AG08396 (cell line): Measurements from ENCODE around the gene ATF7.
"Not testable (repeated sequence)": the region's sequence is repeated elsewhere in the genome, so short reads cannot be mapped to it uniquely, and the experiment has no call there.

Source experiments
- DNase-seq: peaks from one replicate; pipeline ENCODE4 v3.0.0; 2012; ENCODE audit warnings: low spot score, mixed read lengths

ATF7 gene

GRCh38 chr12:53627919-53628318, 1.7 kb upstream of the ATF7 start:
- no peak for DNase-seq

- DNase-seq = no peak
Measured at GRCh38 chr12:53626702-53627169, 554 bp upstream of the ATF7 start.

- DNase-seq = no peak
Measured at GRCh38 chr12:53625373-53625945, 723 bp downstream of the ATF7 start.

- no peak for DNase-seq
Measured at GRCh38 chr12:53624956-53625355, 1.2 kb downstream of the ATF7 start.

GRCh38 chr12:53624458-53624857, 1.7 kb downstream of the ATF7 start:
- no peak for DNase-seq

- DNase-seq = peak; percentile 37
Measured at GRCh38 chr12:53623548-53624385, 2.4 kb downstream of the ATF7 start.

GRCh38 chr12:53622724-53623123, 3.5 kb downstream of the ATF7 start:
- DNase-seq = no peak

- no peak for DNase-seq
Measured at GRCh38 chr12:53618275-53618674, 7.9 kb downstream of the ATF7 start.

- DNase-seq = no peak
Measured at GRCh38 chr12:53617700-53618099, 8.5 kb downstream of the ATF7 start.

GRCh38 chr12:53616950-53617349, 9.2 kb downstream of the ATF7 start:
- DNase-seq = no peak

GRCh38 chr12:53613821-53614220, 12.4 kb downstream of the ATF7 start:
- DNase-seq = no peak

- no peak for DNase-seq
Measured at GRCh38 chr12:53612978-53613377, 13.2 kb downstream of the ATF7 start.

GRCh38 chr12:53611304-53611703, 14.9 kb downstream of the ATF7 start:
- DNase-seq = no peak

- DNase-seq = not testable (repeated sequence)
Measured at GRCh38 chr12:53606688-53607087, 19.5 kb downstream of the ATF7 start.

- no peak for DNase-seq
Measured at GRCh38 chr12:53604581-53604980, 21.6 kb downstream of the ATF7 start.

GRCh38 chr12:53603804-53604203, 22.4 kb downstream of the ATF7 start:
- DNase-seq = no peak

- no peak for DNase-seq
Measured at GRCh38 chr12:53603196-53603595, 23.0 kb downstream of the ATF7 start.

- DNase-seq = no peak
Measured at GRCh38 chr12:53602176-53602864, 23.9 kb downstream of the ATF7 start.

- no peak for DNase-seq
Measured at GRCh38 chr12:53601296-53601847, 24.8 kb downstream of the ATF7 start.

- DNase-seq = no peak
Measured at GRCh38 chr12:53600490-53601295, 25.5 kb downstream of the ATF7 start.

GRCh38 chr12:53599579-53599978, 26.6 kb downstream of the ATF7 start:
- no peak for DNase-seq

GRCh38 chr12:53598971-53599370, 27.2 kb downstream of the ATF7 start:
- DNase-seq = not testable (repeated sequence)
